Transverse colon (tissue), 4 donors: ENCODE measurements around the gene OSBPL3. TPM values are rescaled to one million over a fixed set of nuclear protein-coding genes. Genes with fewer than 3 reads are reported as not detected.

ENCODE experiments used
- DNase-seq: peaks from one replicate; pipeline ENCODE4 v3.0.0-alpha.2; 2019
- H3K27ac ChIP-seq, 4 donors: fragments of 200-600 bp; sonication (generic); 2 replicates each; pipeline ENCODE4 v1.5.1; 2016 to 2018; ENCODE audit warnings: inconsistent platforms in 4 of 4
- H3K27me3 ChIP-seq: fragments of 200-600 bp; sonication (generic); 2 replicates; pipeline ENCODE4 v1.5.1; 2017; ENCODE audit warnings: inconsistent platforms
- H3K36me3 ChIP-seq, 4 donors: fragments of 200-600 bp; sonication (generic); 2 replicates each; pipeline ENCODE4 v1.5.1; 2017 to 2019; ENCODE audit warnings: inconsistent platforms in 4 of 4
- H3K4me1 ChIP-seq, 4 donors: fragments of 200-600 bp; sonication (generic); 2 replicates each; pipeline ENCODE4 v1.5.1; 2017 to 2020; ENCODE audit warnings: inconsistent platforms in 4 of 4
- H3K4me3 ChIP-seq, 4 donors: fragments of 200-600 bp; sonication (generic); 1 replicate in 1 of 4; 2 replicates in 3 of 4; pipeline versions ENCODE4 v1.5.1 to v1.6.1; 2017 to 2019; ENCODE audit warnings: inconsistent platforms in 4 of 4
- H3K9me3 ChIP-seq, 2 donors: fragments of 200-600 bp; sonication (generic); 2 replicates each; pipeline ENCODE4 v1.5.1; 2017 to 2019; ENCODE audit warnings: inconsistent platforms in 2 of 2
- EP300 ChIP-seq: sonication (generic); formaldehyde crosslinking; IDR thresholded peaks from one replicate; pipeline ENCODE4 v1.6.1; 2017; ENCODE audit warnings: antibody characterized with exemption, low read depth
- POLR2A ChIP-seq: fragments of 450-650 bp; IDR thresholded peaks from one replicate; pipeline ENCODE4 v1.6.1; 2016; ENCODE audit warnings: antibody characterized with exemption, mild to moderate bottlenecking, moderate library complexity
- POLR2AphosphoS5 ChIP-seq, 3 donors: sonication (generic); formaldehyde crosslinking; IDR thresholded peaks; one replicate each; pipeline ENCODE4 v1.6.1; 2016; ENCODE audit warnings: antibody characterized with exemption in 3 of 3
- WGBS, 2 donors: methylation state at CpG; one replicate each; pipeline ENCODE4 v1.1.5; 2018; ENCODE audit warnings: low coverage in 1 of 2; 5-methylcytosine and 5-hydroxymethylcytosine counted together
- in situ Hi-C, 4 donors: fragments of 200-750 bp; cut with MboI; loops; one replicate each; pipeline versions ENCODE4 v1.15.0 to v1.15.1; 2017; ENCODE audit warnings: low sequenced_read_pairs in 3 of 4, low pct_ligation_motif_present in 1 of 4, low pct_unique_long_range_greater_than_20kb in 1 of 4
- intact Hi-C: fragments of 100-400 bp; cut with DNase I; formaldehyde crosslinking; loops from one replicate; pipeline ENCODE4 v1.15.1; 2023; ENCODE audit warnings: low total_unique reads
- total RNA-seq, 4 donors: library from RNA; depleted of rRNA; stranded (reverse); fragments of >200 nt; gene quantifications; one replicate each; pipeline ENCODE4 v1.1.0, GENCODE V29; 2016
- TF ChIP-seq, protein P1 (sequence below), 5 experiments: fragments of 200-600 bp in 3 of 5; fragments of 450-650 bp in 2 of 5; sonication (generic) in 3 of 5; IDR thresholded peaks; 1 replicate in 2 of 5; 2 replicates in 3 of 5; pipeline ENCODE4 v1.5.1; 2016 to 2017; ENCODE audit warnings: antibody characterized with exemption in 5 of 5, inconsistent platforms in 3 of 5, mild to moderate bottlenecking in 2 of 5, moderate library complexity in 1 of 5

Gene OSBPL3
- total RNA-seq, 4 donors from 2014 or later, result 6.7 to 20.6 (median 8.0) TPM

GRCh38 chr7:24968165-24968564 lies 11.8 kb downstream of the OSBPL3 start:
- no peak for DNase-seq
- 88% methylated on average over 9 of the region's 9 CpGs; no CpG with 5 or more reads in 1 of the 2 donors for WGBS, 2 donors
- intact Hi-C loops (no loop called here), in situ Hi-C loops (no loop called here)
- Histone ChIP-seq H3K4me1 (peaks cover 0 to 16% (median 7%) of the 10 kb centered on the region in 4 donors), H3K9me3 (no peaks in the 10 kb centered on the region), H3K36me3 (no peaks in the 10 kb centered on the region), H3K4me3 (no peak overlapping the region), H3K27ac (no peak overlapping the region), H3K27me3 (no peaks in the 10 kb centered on the region)
- TF ChIP-seq POLR2AphosphoS5 (IDR thresholded peaks at IDR 0.05) (no peak), POLR2A (no peak), EP300 (no peak)
- TF ChIP-seq, protein P1, sequence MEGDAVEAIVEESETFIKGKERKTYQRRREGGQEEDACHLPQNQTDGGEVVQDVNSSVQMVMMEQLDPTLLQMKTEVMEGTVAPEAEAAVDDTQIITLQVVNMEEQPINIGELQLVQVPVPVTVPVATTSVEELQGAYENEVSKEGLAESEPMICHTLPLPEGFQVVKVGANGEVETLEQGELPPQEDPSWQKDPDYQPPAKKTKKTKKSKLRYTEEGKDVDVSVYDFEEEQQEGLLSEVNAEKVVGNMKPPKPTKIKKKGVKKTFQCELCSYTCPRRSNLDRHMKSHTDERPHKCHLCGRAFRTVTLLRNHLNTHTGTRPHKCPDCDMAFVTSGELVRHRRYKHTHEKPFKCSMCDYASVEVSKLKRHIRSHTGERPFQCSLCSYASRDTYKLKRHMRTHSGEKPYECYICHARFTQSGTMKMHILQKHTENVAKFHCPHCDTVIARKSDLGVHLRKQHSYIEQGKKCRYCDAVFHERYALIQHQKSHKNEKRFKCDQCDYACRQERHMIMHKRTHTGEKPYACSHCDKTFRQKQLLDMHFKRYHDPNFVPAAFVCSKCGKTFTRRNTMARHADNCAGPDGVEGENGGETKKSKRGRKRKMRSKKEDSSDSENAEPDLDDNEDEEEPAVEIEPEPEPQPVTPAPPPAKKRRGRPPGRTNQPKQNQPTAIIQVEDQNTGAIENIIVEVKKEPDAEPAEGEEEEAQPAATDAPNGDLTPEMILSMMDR (IDR thresholded peaks at IDR 0.05), result no peak

DNA sequence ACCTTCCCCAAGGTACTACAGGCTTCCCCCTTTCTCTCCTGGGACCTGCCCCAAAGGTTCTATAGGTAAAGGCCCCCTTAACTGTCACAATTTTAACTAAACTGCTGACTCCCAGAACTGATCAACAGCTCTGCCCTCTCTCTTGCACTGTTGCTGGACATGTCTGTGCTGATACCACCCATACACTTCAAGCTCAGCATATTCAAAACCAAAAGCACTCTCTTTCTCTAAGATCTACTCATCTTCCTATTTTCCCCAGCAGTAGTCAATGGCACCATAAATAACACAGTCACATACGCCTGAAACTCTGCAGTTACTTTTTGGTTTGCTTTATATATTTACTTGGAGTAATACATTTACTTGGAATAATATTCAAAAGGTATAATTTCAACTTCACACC lies 12.3 kb downstream of the OSBPL3 start:
- H3K27ac ChIP-seq, result no peak overlapping the region
- intact Hi-C loops (no loop called here), in situ Hi-C loops (no loop called here)
- H3K4me3 ChIP-seq, result no peak overlapping the region
- 45 to 57% methylated on average over 1 of the region's 1 CpG for WGBS, 2 donors
- peaks cover 0 to 16% (median 7%) of the 10 kb centered on the region in 4 donors for H3K4me1 ChIP-seq
- no peaks in the 10 kb centered on the region for H3K36me3 ChIP-seq
- DNase-seq, result no peak
- H3K9me3 ChIP-seq, result no peaks in the 10 kb centered on the region
- TF ChIP-seq EP300 (no peak), POLR2A (no peak), POLR2AphosphoS5 (IDR thresholded peaks at IDR 0.05) (no peak)
- TF ChIP-seq, protein P1 (IDR thresholded peaks at IDR 0.05), result no peak
- H3K27me3 ChIP-seq, result no peaks in the 10 kb centered on the region

GRCh38 chr7:24966802-24967201 lies 13.2 kb downstream of the OSBPL3 start:
- 83 to 84% methylated on average over 1 of the region's 1 CpG for WGBS, 2 donors
- TF ChIP-seq POLR2A (no peak), POLR2AphosphoS5 (IDR thresholded peaks at IDR 0.05) (no peak), EP300 (no peak)
- TF ChIP-seq, protein P1 (IDR thresholded peaks at IDR 0.05), result no peak
- Histone ChIP-seq H3K9me3 (no peaks in the 10 kb centered on the region), H3K36me3 (no peaks in the 10 kb centered on the region), H3K4me3 (no peak overlapping the region), H3K4me1 (peaks cover 0 to 16% (median 7%) of the 10 kb centered on the region in 4 donors), H3K27ac (peak overlapping the region in 2 of 4 donors; percentile 15 to 46), H3K27me3 (no peaks in the 10 kb centered on the region)
- intact Hi-C loops, result no loop called here
- in situ Hi-C loops, result no loop called here
- DNase-seq, result no peak

GRCh38 chr7:24965831-24966708 lies 13.9 kb downstream of the OSBPL3 start:
- TF ChIP-seq POLR2A (no peak), POLR2AphosphoS5 (IDR thresholded peaks at IDR 0.05) (peak in 1 of 3 donors; percentile 11)
- Histone ChIP-seq H3K27me3 (no peaks in the 10 kb centered on the region), H3K9me3 (no peaks in the 10 kb centered on the region), H3K4me3 (no peak overlapping the region), H3K36me3 (no peaks in the 10 kb centered on the region), H3K4me1 (peaks cover 0 to 16% (median 7%) of the 10 kb centered on the region in 4 donors), H3K27ac (peak overlapping the region in 3 of 4 donors; percentile 0 to 46 (median 15))
- in situ Hi-C loops (no loop called here), intact Hi-C loops (no loop called here)
- 27 to 49% methylated on average over 3 to 8 of the region's 8 CpGs for WGBS, 2 donors
- DNase-seq, result peak; percentile 62
